ENCODE results near the gene FHDC1.

- TF ChIP-seq POLR2A (IDR thresholded peaks at IDR 0.05), result no peak
- no peak for TF ChIP-seq CTCF (IDR thresholded peaks at IDR 0.05 in 8 of 11, conservative IDR thresholded peaks at IDR 0.05 in 3 of 11)
- no peak for TF ChIP-seq POLR2AphosphoS5 (IDR thresholded peaks at IDR 0.05)
Measured at GRCh38 chr4:152971053-152971452, 34.9 kb downstream of the FHDC1 start.
